Brain microvascular endothelial cell (primary cell): Measurements from ENCODE around the gene BMI1.

Experiments
- DNase-seq: peaks from one replicate; pipeline ENCODE4 v3.0.0-alpha.2; 2020
- H3K27ac ChIP-seq: fragments of 250-450 bp; sonication (Bioruptor Pico); 2 replicates; pipeline ENCODE4 v1.5.1; 2020; ENCODE audit warnings: mild to moderate bottlenecking, moderate library complexity
- H3K27me3 ChIP-seq: fragments of 250-450 bp; sonication (Bioruptor Pico); replicated peaks from 2 replicates; pipeline ENCODE4 v1.5.1; 2020; ENCODE audit warnings: mild to moderate bottlenecking
- H3K36me3 ChIP-seq: fragments of 250-450 bp; sonication (Bioruptor Pico); replicated peaks from 2 replicates; pipeline ENCODE4 v1.5.1; 2020; ENCODE audit warnings: mild to moderate bottlenecking
- H3K4me3 ChIP-seq: 2 replicates; pipeline ENCODE4 v1.5.1; 2011; ENCODE audit warnings: low read depth, mild to moderate bottlenecking, control low read depth, low read length, moderate library complexity
- in situ Hi-C: cut with HindIII; loops from 2 replicates; pipeline ENCODE4 v1.10.0; 2017; ENCODE audit warnings: low sequenced_read_pairs, low pct_ligation_motif_present
- TF ChIP-seq, protein P1 (sequence below): IDR thresholded peaks from 2 replicates; pipeline ENCODE4 v1.5.1; 2011; ENCODE audit warnings: low read depth, mild to moderate bottlenecking, moderate library complexity, low read length, control low read depth, inconsistent platforms; ENCODE audit errors: missing control alignments

Gene BMI1

GRCh38 chr10:22317771-22318565, 2.9 kb upstream of the BMI1 start:
- in situ Hi-C loops, result no loop called here
- no peak overlapping the region for H3K27ac ChIP-seq
- peaks cover 8% of the 10 kb centered on the region for H3K27me3 ChIP-seq
- H3K36me3 ChIP-seq, result no peaks in the 10 kb centered on the region
- no peak overlapping the region for H3K4me3 ChIP-seq
- DNase-seq, result no peak
- TF ChIP-seq, protein P1, sequence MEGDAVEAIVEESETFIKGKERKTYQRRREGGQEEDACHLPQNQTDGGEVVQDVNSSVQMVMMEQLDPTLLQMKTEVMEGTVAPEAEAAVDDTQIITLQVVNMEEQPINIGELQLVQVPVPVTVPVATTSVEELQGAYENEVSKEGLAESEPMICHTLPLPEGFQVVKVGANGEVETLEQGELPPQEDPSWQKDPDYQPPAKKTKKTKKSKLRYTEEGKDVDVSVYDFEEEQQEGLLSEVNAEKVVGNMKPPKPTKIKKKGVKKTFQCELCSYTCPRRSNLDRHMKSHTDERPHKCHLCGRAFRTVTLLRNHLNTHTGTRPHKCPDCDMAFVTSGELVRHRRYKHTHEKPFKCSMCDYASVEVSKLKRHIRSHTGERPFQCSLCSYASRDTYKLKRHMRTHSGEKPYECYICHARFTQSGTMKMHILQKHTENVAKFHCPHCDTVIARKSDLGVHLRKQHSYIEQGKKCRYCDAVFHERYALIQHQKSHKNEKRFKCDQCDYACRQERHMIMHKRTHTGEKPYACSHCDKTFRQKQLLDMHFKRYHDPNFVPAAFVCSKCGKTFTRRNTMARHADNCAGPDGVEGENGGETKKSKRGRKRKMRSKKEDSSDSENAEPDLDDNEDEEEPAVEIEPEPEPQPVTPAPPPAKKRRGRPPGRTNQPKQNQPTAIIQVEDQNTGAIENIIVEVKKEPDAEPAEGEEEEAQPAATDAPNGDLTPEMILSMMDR, result no peak

- no peak overlapping the region for H3K4me3 ChIP-seq
- in situ Hi-C loops, result no loop called here
- H3K27ac ChIP-seq, result no peak overlapping the region
- peaks cover 11% of the 10 kb centered on the region for H3K27me3 ChIP-seq
- TF ChIP-seq, protein P1, result no peak
- DNase-seq, result no peak
- H3K36me3 ChIP-seq, result no peaks in the 10 kb centered on the region
These were observed 2.1 kb upstream of the BMI1 start for GRCh38 chr10:22318772-22319171.

DNA sequence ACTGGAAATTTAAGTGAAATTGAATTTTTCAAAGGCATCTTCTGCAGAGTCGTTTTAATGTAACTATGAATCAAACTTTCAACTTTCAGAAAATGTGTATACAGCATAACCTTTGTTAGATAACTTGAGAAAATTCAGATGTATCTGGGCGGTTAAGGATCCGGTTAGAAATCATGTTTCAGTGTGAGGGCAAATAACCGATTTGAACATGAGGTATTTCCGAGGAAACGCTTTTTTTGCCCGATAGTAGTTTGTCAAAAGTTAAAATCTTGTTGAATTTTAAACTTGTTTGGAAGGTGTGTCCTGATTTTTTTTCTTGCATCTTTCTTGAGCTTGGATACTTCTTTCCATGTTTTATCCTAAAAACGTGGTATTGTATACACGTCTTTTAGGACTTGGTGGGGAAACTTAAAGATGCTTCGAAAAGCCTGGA, 1.3 kb upstream of the BMI1 start:
- DNase-seq, result no peak
- TF ChIP-seq, protein P1, result no peak
- Histone ChIP-seq H3K4me3 (no peak overlapping the region), H3K27ac (no peak overlapping the region), H3K36me3 (no peaks in the 10 kb centered on the region), H3K27me3 (peaks cover 11% of the 10 kb centered on the region)
- in situ Hi-C loops, result no loop called here

GRCh38 chr10:22319980-22320558, 830 bp upstream of the BMI1 start:
- no peaks in the 10 kb centered on the region for H3K36me3 ChIP-seq
- TF ChIP-seq, protein P1, result no peak
- H3K4me3 ChIP-seq, result peak overlapping the region; percentile 40
- DNase-seq, result no peak
- in situ Hi-C loops, result no loop called here
- H3K27me3 ChIP-seq, result peaks cover 11% of the 10 kb centered on the region
- H3K27ac ChIP-seq, result no peak overlapping the region

DNA sequence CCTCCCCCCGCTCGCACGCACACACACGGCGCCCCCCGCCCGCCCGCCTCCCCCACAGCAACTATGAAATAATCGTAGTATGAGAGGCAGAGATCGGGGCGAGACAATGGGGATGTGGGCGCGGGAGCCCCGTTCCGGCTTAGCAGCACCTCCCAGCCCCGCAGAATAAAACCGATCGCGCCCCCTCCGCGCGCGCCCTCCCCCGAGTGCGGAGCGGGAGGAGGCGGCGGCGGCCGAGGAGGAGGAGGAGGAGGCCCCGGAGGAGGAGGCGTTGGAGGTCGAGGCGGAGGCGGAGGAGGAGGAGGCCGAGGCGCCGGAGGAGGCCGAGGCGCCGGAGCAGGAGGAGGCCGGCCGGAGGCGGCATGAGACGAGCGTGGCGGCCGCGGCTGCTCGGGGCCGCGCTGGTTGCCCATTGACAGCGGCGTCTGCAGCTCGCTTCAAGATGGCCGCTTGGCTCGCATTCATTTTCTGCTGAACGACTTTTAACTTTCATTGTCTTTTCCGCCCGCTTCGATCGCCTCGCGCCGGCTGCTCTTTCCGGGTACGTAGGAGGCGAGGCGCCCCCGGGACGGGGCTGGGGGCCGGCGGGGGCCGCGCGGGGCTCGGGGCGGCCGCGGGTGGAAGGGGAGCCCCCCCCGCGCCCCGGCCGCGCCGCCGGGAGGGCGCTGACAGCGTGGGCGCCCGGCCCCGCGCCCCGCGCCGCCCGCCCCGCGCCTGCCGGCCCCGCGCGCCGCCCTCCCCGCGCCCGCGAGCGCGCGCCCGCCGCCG, 441 bp downstream of the BMI1 start:
- DNase-seq, result peak; percentile 60
- Histone ChIP-seq H3K36me3 (no peaks in the 10 kb centered on the region), H3K27me3 (peaks cover 11% of the 10 kb centered on the region), H3K27ac (peak overlapping the region; percentile 22), H3K4me3 (peak overlapping the region; percentile 69)
- TF ChIP-seq, protein P1, result no peak
- in situ Hi-C loops, result no loop called here
